Stimulated activated CD8-positive, alpha-beta memory T cell treated with anti-CD3 and anti-CD28 coated beads, Interleukin-15, amount 100 ng/mL, for 1 hour (primary cell): Measurements from ENCODE around the gene PSG1.
"Not testable (repeated sequence)": the region's sequence is repeated elsewhere in the genome, so short reads cannot be mapped to it uniquely, and the experiment has no call there.

Experiments
- DNase-seq: peaks from one replicate; pipeline ENCODE4 v3.0.0-alpha.2; 2020; ENCODE audit warnings: low read depth

Gene PSG1

GRCh38 chr19:42879613-42880012, at the start of gene PSG1:
PSG1 (minus strand) TSS chr19:42879713; CDS start chr19:42879581, 132 bp downstream.
- no peak for DNase-seq

DNA sequence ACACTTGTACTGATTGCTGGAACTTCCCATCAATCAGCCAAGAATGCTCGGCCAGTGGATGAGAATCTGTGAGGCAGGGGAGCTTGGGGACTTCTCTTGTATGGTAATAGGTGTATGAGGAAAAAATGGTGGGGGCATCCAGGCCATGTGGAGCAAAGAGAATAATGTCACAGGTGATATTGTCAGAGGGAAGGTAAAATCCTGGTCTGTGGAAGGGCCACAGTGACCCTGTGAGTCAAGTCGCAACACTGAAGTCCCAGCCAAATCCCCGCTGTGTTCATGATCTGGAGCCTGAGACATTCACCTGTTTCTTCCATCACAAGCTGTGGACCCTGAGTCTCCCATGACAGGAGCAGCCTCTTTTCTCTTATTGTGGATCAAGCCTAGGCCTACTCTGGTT, 49.4 kb upstream of the PSG1 start:
- no peak for DNase-seq

- no peak for DNase-seq
Observed at GRCh38 chr19:42926781-42927180, 47.3 kb upstream of the PSG1 start.

DNA sequence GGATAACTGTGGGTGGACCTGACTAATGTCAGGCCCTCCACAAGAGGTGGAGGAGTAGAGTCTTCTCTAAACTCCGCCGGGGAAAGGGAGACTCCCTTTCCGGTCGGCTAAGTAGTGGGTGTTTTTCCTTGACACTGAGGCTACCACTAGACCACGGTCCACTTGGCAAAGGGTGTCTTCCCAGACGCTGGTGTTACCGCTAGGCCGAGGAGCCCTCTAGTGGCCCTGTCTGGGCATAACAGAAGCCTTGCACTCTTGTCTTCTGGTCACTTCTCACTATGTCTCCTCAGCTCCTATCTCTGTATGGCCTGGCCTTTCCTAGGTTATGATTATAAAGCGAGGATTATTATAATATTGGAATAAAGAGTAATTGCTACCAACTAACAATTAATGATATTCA, 43.6 kb upstream of the PSG1 start:
- not testable (repeated sequence) for DNase-seq

- not testable (repeated sequence) for DNase-seq
Observed at GRCh38 chr19:42920971-42921370, 41.5 kb upstream of the PSG1 start.

DNA sequence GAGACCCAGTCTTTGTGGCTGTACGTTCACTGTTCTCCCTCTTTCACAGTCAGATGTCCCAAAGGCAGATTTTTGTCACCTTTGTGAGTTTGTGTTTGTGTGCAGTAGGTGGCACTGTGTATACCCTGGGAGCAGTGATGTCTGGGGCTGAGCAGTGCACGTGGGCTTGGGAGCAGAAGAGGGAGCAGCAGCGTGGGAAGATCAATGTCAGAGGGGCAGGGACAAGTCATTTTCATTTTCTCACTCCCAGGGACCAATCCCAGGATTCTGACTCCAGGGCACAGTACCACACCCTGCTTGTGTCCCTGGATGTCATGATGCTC, 40.2 kb upstream of the PSG1 start:
- no peak for DNase-seq

GRCh38 chr19:42919070-42919756, 39.7 kb upstream of the PSG1 start:
- not testable (repeated sequence) for DNase-seq

- DNase-seq: not testable (repeated sequence)
Observed at GRCh38 chr19:42918377-42919069, 39.0 kb upstream of the PSG1 start.

DNA sequence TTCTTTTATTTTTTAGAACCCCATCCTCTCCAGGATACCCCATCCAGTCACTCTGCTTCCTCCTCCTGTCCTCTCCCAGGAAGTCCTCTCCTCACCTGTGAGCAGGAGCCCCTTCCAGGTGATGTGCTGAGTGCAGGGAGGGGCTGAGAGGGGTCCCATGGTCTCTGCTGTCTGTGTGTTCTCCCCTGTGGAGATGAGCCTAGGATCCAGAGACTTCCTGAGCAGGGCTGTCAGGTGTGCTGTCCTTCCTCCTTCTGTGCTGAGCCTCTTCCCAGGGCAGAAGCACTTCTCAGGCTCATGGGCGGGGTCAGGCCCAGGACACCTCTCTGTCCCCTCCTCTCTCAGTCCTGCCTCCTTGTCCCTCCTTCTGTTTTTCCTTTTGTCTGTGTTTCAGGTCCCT, 38.1 kb upstream of the PSG1 start, which contains the start of gene PSG6:
TSS of gene PSG6 (minus strand) at position 261 of the 400 bp plus-strand sequence. CDS start at position 159, 102 bp downstream.
- not testable (repeated sequence) for DNase-seq

DNA sequence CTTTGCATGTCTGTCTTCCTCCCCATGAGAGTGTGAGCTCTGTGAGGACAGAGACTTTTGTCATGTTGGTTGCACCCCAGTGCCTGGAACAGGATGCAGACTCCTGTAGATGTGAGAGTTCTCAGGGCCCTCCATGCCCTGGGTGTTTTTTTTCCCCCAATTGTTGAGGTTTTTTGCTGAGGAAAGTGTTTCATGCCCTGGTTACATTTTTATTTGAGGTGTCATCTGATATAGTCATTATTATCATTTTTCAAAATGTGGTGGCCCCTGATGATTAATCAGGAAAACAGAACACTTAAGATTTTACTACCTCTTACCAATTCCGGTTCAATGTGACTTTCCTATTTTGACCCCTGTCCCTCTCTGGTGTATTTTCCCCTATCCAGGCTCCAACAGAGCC, 37.4 kb upstream of the PSG1 start:
- DNase-seq: not testable (repeated sequence)

- DNase-seq: not testable (repeated sequence)
Observed at GRCh38 chr19:42913516-42913915, 34.0 kb upstream of the PSG1 start.

GRCh38 chr19:42912941-42913340, 33.4 kb upstream of the PSG1 start:
- DNase-seq: not testable (repeated sequence)

DNA sequence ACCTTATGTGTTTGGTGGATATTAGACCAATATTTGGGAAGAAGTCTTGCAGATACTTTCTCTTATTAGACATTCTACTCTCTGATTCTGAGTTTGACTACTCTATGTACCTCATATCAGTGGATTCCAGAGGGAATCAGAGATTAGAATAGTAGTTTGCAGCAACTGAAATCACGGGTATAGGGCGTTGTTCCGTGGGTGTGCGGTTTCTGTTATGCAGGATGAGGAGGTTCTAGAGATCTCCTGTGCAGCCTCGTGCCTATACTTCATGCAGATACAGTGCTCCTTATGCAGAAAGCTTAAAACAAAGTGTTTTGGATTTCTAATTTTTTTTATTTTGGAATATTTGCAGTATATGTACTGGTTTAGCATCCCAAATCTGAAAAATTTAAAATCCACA, 32.2 kb upstream of the PSG1 start:
- DNase-seq: not testable (repeated sequence)

DNA sequence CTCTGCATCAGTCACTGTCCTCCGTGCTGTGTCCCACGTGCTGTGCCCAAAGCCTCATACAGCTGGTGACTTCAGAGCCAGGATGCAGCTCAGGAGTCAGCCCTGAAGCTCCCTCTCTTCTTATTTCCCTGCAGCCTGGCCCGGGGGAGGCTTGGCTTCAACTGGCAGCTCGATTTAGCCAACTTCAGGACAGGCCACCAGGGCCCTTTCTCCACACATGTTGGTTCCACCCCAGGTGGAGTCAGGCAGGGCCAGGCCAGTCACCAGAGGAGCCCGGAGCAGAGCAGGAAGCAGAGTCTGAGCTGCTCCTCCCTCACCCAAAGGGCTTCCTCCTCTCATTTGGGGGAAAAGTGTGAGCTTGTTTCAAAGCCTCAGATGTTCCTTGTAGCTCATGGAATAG, 26.6 kb upstream of the PSG1 start:
- not testable (repeated sequence) for DNase-seq

- DNase-seq: not testable (repeated sequence)
Observed at GRCh38 chr19:42900561-42900960, 21.0 kb upstream of the PSG1 start.

DNA sequence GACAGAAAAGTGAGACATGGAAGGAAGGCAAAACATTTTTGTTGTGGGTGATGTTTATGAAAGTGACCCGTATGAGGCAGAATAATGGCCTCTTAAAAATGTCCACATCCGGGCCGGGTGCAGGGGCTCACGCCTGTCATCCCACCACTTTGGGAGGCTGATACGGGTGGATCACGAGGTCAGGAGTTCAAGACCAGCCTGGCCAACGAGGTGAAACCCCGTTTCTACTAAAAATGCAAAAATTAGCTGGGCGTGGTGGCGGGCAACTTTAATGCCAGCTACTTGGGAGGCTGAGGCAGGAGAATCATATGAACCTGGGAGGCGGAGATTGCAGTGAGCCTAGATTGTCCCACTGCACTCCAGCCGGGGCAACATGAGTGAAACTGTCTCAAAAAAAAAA, 20.2 kb upstream of the PSG1 start:
- not testable (repeated sequence) for DNase-seq

DNA sequence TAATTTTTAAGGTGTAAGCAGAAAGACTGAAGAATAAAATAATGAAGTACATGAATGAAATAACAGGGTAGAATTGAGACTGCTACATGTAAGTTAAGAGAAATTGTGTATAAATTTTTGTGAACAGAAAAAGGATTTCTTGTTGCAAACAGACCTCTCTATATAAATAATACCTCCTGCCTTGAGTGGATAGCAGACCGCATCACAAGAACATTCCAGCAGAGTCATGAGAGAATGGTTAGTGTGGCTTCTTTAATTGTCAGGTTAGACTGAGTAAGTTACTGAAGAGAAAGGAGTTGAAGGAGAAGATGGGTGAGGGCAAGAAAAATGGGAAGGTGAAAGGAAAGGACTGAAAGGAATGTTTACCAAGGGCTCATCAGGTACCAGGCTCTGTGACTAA, 19.6 kb upstream of the PSG1 start:
- not testable (repeated sequence) for DNase-seq

DNA sequence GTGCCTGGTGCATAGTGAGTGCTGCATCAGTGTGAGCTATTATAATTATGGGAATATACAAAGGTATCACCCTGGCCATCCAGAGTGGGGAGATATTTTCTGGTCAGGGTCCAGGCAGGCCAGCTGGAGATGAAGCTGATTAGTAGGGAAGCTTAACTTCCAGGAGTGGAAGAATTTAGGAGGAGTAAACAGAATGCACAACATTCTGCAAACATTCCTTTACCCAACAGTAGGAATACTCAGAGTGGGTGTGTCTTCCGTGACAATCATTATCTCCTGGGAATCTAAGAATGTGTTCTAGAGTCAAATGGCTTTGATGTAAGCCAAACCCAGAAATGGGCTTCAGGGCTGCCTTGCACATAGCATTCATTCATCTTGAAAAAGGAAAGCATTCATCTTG, 19.1 kb upstream of the PSG1 start:
- DNase-seq: not testable (repeated sequence)

GRCh38 chr19:42897729-42898128, 18.2 kb upstream of the PSG1 start:
- DNase-seq: not testable (repeated sequence)

GRCh38 chr19:42890446-42890845, 10.9 kb upstream of the PSG1 start:
- not testable (repeated sequence) for DNase-seq

DNA sequence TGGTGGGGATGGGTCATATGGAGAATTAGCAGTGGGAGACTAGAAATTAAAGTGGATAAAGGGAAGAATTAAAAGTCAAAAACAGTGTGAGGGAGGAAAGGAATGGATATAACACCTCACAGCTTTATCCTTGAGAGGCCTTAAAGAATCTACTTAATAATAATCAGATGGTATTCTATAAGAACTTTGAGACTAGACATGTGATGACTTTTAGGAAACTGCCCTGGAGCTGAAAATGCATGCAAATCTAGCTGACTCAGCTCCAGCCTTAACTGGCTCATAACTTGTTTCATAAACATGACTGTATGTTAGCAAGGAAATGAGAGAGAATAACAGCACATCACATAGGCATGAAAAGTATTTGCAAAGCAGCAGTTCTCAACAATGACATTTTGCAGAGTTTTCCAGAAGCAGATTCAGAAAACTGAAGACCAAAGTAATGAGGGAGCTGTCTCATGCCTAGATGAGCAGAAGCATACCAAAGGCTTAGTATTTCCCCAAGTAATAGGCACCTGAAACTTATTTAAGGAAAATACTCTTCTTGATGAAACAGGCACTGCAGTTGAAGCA, 8.4 kb upstream of the PSG1 start:
- not testable (repeated sequence) for DNase-seq

- not testable (repeated sequence) for DNase-seq
Observed at GRCh38 chr19:42882730-42883129, 3.2 kb upstream of the PSG1 start.

DNA sequence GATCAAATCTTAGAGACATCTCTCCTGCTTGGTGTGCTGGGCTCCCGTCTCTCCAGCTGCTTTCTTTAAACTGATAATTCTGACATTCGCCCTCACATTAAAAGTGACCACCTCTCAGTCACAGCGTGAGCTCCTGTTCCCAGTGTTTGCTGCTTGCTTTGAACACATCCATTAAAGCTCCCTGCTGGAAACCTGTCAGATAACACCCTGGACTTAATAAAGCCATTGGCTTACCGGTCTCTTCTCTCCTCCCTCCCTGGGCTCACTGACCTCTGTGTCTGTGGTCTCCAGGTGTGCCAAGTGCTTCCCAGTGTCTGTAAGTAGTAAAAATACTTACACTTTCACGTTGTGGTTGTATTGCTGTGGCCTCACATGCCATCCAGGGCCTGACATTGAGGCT, 2.5 kb upstream of the PSG1 start:
- not testable (repeated sequence) for DNase-seq
